Tibial artery (tissue), 4 donors: Measurements from ENCODE around the gene CYBC1.

ENCODE experiments used
- DNase-seq, 2 donors: peaks; one replicate each; pipeline ENCODE4 v3.0.0-alpha.2; 2019
- H3K27ac ChIP-seq, 2 donors: fragments of 200-600 bp; sonication (generic) in 1 of 2; 1 replicate in 1 of 2; 2 replicates in 1 of 2; pipeline ENCODE4 v1.5.1; 2018 to 2019; ENCODE audit warnings: mild to moderate bottlenecking in 1 of 2
- H3K27me3 ChIP-seq, 2 donors: fragments of 200-600 bp; sonication (generic) in 1 of 2; one replicate each; pipeline versions ENCODE4 v1.5.1 to v1.6.0; 2016 to 2019
- H3K36me3 ChIP-seq, 3 donors: fragments of 200-600 bp; sonication (generic) in 2 of 3; one replicate each; pipeline ENCODE4 v1.5.1; 2016 to 2019; ENCODE audit warnings: mild to moderate bottlenecking in 2 of 3
- H3K4me1 ChIP-seq, 4 donors: fragments of 200-600 bp; sonication (generic) in 2 of 4; 1 replicate in 3 of 4; 2 replicates in 1 of 4; pipeline ENCODE4 v1.5.1; 2016 to 2019
- H3K4me3 ChIP-seq, 2 donors: fragments of 200-600 bp; sonication (generic) in 1 of 2; 1 replicate in 1 of 2; 2 replicates in 1 of 2; pipeline ENCODE4 v1.5.1; 2018 to 2019; ENCODE audit warnings: mild to moderate bottlenecking in 2 of 2
- H3K9me3 ChIP-seq, 3 donors: fragments of 200-600 bp; sonication (generic) in 1 of 3; one replicate each; pipeline ENCODE4 v1.5.1; 2016 to 2019
- intact Hi-C: fragments of 100-400 bp; cut with DNase I; formaldehyde crosslinking; loops from one replicate; pipeline ENCODE4 v1.15.0; 2023; ENCODE audit warnings: low total_unique reads
- TF ChIP-seq, protein P1 (sequence below), 2 experiments: fragments of 200-600 bp in 1 of 2; fragments of 450-650 bp in 1 of 2; IDR thresholded peaks; one replicate each; pipeline ENCODE4 v1.5.1; 2017 to 2019; ENCODE audit warnings: antibody characterized with exemption in 2 of 2, mild to moderate bottlenecking in 1 of 2, moderate library complexity in 1 of 2

The CYBC1 gene

GRCh38 chr17:82397449-82398335 is 52.9 kb downstream of the CYBC1 start:
- intact Hi-C loops: no loop called here
- H3K27me3 ChIP-seq: no peaks in the 10 kb centered on the region
- H3K36me3 ChIP-seq: peaks cover 13 to 58% (median 42%) of the 10 kb centered on the region in 3 donors
- H3K27ac ChIP-seq: no peak overlapping the region
- no peaks in the 10 kb centered on the region for H3K9me3 ChIP-seq
- H3K4me1 ChIP-seq: peaks cover 0 to 10% (median 7%) of the 10 kb centered on the region in 4 donors
- H3K4me3 ChIP-seq: no peak overlapping the region
- DNase-seq: no peak
- TF ChIP-seq, protein P1, sequence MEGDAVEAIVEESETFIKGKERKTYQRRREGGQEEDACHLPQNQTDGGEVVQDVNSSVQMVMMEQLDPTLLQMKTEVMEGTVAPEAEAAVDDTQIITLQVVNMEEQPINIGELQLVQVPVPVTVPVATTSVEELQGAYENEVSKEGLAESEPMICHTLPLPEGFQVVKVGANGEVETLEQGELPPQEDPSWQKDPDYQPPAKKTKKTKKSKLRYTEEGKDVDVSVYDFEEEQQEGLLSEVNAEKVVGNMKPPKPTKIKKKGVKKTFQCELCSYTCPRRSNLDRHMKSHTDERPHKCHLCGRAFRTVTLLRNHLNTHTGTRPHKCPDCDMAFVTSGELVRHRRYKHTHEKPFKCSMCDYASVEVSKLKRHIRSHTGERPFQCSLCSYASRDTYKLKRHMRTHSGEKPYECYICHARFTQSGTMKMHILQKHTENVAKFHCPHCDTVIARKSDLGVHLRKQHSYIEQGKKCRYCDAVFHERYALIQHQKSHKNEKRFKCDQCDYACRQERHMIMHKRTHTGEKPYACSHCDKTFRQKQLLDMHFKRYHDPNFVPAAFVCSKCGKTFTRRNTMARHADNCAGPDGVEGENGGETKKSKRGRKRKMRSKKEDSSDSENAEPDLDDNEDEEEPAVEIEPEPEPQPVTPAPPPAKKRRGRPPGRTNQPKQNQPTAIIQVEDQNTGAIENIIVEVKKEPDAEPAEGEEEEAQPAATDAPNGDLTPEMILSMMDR (IDR thresholded peaks at IDR 0.05): no peak

DNA sequence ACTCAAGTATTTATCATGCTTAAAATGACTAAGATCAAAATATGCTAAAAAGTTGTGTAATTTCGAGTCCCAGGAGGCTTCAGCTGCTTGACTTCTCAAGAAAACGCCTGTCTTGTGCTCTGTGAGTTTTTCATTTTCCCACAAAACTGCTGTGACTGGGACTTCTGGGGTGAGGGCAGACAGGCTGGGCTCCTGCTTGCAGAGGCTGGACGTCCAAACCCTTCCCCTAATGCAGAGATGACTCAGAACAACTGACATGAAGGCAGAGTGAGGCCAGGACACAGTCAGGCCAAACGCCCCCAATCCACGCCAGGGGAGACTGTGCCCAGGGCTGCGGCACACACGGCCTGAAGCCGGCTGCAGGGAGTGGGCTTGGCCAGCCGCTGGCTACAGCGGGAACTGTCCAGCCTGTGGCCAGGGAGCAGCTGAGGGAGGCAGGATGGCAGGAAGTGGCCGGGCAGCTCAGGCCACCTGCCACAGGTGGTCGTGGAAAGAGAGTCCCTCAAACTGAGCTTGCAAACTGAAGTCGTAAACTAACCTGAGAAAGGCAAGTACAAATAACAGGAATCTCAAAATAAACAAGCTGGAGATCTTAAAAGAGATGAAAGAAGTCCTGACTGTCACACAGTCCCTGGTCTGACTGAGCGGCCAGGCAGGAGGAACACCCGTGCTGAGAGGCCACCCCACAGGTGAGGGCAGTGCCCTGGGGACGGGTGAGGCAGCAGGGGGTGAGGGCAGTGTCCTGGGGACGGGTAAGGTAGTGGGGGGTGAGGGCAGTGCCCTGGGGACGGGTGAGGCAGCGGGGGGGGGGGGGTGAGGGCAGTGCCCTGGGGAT is 53.7 kb downstream of the CYBC1 start:
- TF ChIP-seq, protein P1 (IDR thresholded peaks at IDR 0.05): no peak
- H3K9me3 ChIP-seq: no peaks in the 10 kb centered on the region
- H3K4me3 ChIP-seq: no peak overlapping the region
- intact Hi-C loops: no loop called here
- H3K27me3 ChIP-seq: no peaks in the 10 kb centered on the region
- peak in 1 of 2 donors; percentile 46 for DNase-seq
- no peak overlapping the region for H3K27ac ChIP-seq
- H3K4me1 ChIP-seq: peaks cover 0 to 10% (median 7%) of the 10 kb centered on the region in 4 donors
- peaks cover 5 to 58% (median 48%) of the 10 kb centered on the region in 3 donors for H3K36me3 ChIP-seq

- no peak overlapping the region for H3K4me3 ChIP-seq
- intact Hi-C loops: no loop called here
- H3K4me1 ChIP-seq: peaks cover 0 to 5% (median 4%) of the 10 kb centered on the region in 4 donors
- no peak for DNase-seq
- H3K36me3 ChIP-seq: peaks cover 5 to 64% (median 41%) of the 10 kb centered on the region in 3 donors
- TF ChIP-seq, protein P1 (IDR thresholded peaks at IDR 0.05): no peak
- no peaks in the 10 kb centered on the region for H3K27me3 ChIP-seq
- no peaks in the 10 kb centered on the region for H3K9me3 ChIP-seq
- H3K27ac ChIP-seq: no peak overlapping the region
These were observed 56.3 kb downstream of the CYBC1 start for GRCh38 chr17:82394278-82394677.

DNA sequence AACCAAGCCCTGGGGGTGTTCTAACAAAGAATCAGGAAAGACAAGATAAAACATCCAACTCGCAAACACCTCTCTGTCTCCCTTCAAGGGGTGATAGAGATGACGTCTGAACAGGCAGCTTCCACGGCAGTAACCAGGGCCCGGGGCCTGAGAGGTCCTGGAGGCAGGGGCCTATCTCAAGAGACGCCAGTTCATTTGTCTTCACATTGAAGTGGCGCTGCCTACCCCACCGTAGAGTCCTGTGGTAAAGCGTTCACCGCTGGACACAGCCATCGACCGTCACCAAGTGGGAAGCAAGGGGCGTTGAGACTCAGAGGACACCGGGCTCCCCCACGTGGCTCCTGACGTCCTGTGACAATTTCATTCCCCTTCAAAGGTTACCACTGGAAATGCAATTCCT is 57.6 kb downstream of the CYBC1 start:
- Histone ChIP-seq H3K9me3 (no peaks in the 10 kb centered on the region), H3K4me1 (no peaks in the 10 kb centered on the region), H3K27ac (no peak overlapping the region), H3K4me3 (no peak overlapping the region), H3K36me3 (peaks cover 5 to 61% (median 39%) of the 10 kb centered on the region in 3 donors), H3K27me3 (no peaks in the 10 kb centered on the region)
- DNase-seq: no peak
- TF ChIP-seq, protein P1 (IDR thresholded peaks at IDR 0.05): no peak
- intact Hi-C loops: no loop called here
